Measurements from ENCODE around the gene SELENON.

SELENON gene

DNA sequence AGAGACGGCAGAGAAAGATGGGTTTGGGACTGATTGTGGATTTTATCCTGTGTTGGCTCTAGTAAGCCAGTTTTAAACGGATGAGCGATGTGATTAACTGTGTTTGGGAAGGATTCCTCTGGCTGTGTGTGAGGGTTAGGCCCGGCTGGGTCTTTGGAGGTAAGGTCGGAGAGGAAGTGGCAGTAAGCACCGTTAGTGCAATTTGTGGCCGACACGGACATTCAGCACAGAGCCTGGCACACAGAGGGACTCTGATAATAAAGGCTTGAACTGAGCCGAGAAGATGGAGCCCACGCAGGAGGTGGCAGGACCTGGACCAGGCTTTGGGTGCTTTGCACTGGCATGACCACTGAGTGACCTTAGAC, 21.1 kb downstream of the SELENON start:
- H3K79me2 ChIP-seq (ENCODE audit: insufficient read depth, low read depth), result no peaks in the 10 kb centered on the region
- H3K4me1 ChIP-seq (ENCODE audit: low read depth, poor library complexity, severe bottlenecking), result peaks cover 29% of the 10 kb centered on the region
- no peaks in the 10 kb centered on the region for H4K20me1 ChIP-seq (ENCODE audit: insufficient read depth)
- no peaks in the 10 kb centered on the region for H3K27me3 ChIP-seq (ENCODE audit: insufficient read depth, low read depth)
- H3K36me3 ChIP-seq (ENCODE audit: insufficient read depth), result no peaks in the 10 kb centered on the region
- TF ChIP-seq, protein P1, sequence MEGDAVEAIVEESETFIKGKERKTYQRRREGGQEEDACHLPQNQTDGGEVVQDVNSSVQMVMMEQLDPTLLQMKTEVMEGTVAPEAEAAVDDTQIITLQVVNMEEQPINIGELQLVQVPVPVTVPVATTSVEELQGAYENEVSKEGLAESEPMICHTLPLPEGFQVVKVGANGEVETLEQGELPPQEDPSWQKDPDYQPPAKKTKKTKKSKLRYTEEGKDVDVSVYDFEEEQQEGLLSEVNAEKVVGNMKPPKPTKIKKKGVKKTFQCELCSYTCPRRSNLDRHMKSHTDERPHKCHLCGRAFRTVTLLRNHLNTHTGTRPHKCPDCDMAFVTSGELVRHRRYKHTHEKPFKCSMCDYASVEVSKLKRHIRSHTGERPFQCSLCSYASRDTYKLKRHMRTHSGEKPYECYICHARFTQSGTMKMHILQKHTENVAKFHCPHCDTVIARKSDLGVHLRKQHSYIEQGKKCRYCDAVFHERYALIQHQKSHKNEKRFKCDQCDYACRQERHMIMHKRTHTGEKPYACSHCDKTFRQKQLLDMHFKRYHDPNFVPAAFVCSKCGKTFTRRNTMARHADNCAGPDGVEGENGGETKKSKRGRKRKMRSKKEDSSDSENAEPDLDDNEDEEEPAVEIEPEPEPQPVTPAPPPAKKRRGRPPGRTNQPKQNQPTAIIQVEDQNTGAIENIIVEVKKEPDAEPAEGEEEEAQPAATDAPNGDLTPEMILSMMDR (conservative IDR thresholded peaks at IDR 0.05; ENCODE audit: low read depth, low read length), result no peak
- no peak overlapping the region for H3K27ac ChIP-seq
- peak overlapping the region; percentile 65 for H3K4me2 ChIP-seq
- H3K9ac ChIP-seq, result peak overlapping the region; percentile 78; the same call in 1 of the 2 replicates
- peak overlapping the region; percentile 72 for H3K4me3 ChIP-seq (IDR thresholded peaks at IDR 0.05; ENCODE audit: insufficient read depth, low read depth, low read length)
- peak overlapping the region; percentile 93 for H2AFZ ChIP-seq (ENCODE audit: low read depth)

DNA sequence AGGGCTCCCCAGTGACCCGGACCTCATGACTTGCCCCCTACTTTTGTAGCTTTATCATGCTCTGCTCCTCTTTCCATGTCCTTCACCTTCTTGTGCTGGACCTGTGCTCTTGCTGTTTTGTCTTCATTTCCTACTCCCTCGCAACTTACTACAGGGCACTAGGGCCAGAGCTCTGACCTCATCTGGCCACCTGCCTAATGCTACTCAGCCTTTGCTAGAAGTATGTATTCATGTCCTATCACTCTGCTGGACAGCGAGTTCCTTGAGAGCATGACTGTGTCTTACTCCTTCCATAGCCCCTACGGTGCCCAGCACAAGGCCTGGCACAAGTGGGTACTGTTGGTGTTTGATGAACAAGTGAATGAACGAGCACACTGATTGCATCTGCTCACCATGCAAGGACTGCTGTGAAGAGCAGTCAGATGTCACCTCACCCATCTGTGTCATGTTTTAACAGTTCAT, 21.7 kb downstream of the SELENON start:
- Histone ChIP-seq H4K20me1 (ENCODE audit: insufficient read depth) (no peaks in the 10 kb centered on the region), H3K36me3 (ENCODE audit: insufficient read depth) (no peaks in the 10 kb centered on the region), H3K27me3 (ENCODE audit: insufficient read depth, low read depth) (no peaks in the 10 kb centered on the region), H3K4me3 (IDR thresholded peaks at IDR 0.05; ENCODE audit: insufficient read depth, low read depth, low read length) (no peak overlapping the region), H3K4me1 (ENCODE audit: low read depth, poor library complexity, severe bottlenecking) (peaks cover 29% of the 10 kb centered on the region), H3K9ac (peak overlapping the region; percentile 78; the same call in 1 of the 2 replicates), H3K27ac (no peak overlapping the region), H3K79me2 (ENCODE audit: insufficient read depth, low read depth) (no peaks in the 10 kb centered on the region), H3K4me2 (peak overlapping the region; percentile 65; the same call in 1 of the 2 replicates), H2AFZ (ENCODE audit: low read depth) (no peak overlapping the region)
- TF ChIP-seq, protein P1 (conservative IDR thresholded peaks at IDR 0.05; ENCODE audit: low read depth, low read length), result no peak

DNA sequence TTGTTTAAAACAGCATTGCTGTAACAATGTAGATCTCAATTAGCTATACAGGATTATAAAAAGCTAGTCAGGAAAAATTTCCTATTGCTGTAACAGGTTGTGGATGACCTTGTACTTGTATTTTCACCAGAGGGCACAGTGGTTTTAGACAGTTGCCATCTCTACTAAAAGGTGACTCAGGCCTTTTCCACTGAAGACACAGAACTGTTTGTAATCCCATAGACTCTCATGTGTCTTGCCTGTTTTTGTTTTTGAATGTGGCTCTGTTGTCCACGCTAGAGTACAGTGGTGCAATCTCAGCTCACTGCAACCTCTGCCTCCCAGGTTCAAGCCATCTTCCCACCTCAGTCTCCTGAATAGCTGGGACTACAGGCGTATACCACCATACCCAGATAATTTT, 25.6 kb downstream of the SELENON start:
- Histone ChIP-seq H3K4me2 (no peak overlapping the region), H3K79me2 (ENCODE audit: insufficient read depth, low read depth) (no peaks in the 10 kb centered on the region), H3K36me3 (ENCODE audit: insufficient read depth) (no peaks in the 10 kb centered on the region), H3K27me3 (ENCODE audit: insufficient read depth, low read depth) (no peaks in the 10 kb centered on the region), H3K9ac (no peak overlapping the region), H3K4me1 (ENCODE audit: low read depth, poor library complexity, severe bottlenecking) (peaks cover 21% of the 10 kb centered on the region), H4K20me1 (ENCODE audit: insufficient read depth) (no peaks in the 10 kb centered on the region), H2AFZ (ENCODE audit: low read depth) (no peak overlapping the region), H3K4me3 (IDR thresholded peaks at IDR 0.05; ENCODE audit: insufficient read depth, low read depth, low read length) (no peak overlapping the region), H3K27ac (no peak overlapping the region)
- TF ChIP-seq, protein P1 (conservative IDR thresholded peaks at IDR 0.05; ENCODE audit: low read depth, low read length), result no peak

DNA sequence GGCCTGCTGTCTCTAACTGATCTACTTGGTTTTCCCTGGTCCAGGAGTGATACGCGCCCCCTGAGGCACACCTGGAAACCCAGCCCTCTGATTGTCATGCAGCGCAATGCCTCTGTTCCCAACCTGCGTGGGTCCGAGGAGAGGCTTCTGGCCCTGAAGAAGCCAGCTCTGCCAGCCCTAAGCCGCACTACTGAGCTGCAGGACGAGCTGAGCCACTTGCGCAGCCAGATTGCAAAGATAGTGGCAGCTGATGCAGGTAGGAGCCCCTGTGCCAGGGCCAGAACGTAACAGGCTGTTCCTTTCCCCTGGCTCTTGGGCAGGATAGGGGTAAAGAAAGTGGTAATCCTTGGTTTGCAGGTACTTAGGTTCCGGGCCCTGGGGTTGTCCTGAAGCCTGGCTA, 26.6 kb downstream of the SELENON start:
- Histone ChIP-seq H3K36me3 (ENCODE audit: insufficient read depth) (no peaks in the 10 kb centered on the region), H3K79me2 (ENCODE audit: insufficient read depth, low read depth) (no peaks in the 10 kb centered on the region), H3K4me2 (no peak overlapping the region), H4K20me1 (ENCODE audit: insufficient read depth) (no peaks in the 10 kb centered on the region), H3K4me3 (IDR thresholded peaks at IDR 0.05; ENCODE audit: insufficient read depth, low read depth, low read length) (no peak overlapping the region), H3K27me3 (ENCODE audit: insufficient read depth, low read depth) (no peaks in the 10 kb centered on the region), H3K4me1 (ENCODE audit: low read depth, poor library complexity, severe bottlenecking) (peaks cover 15% of the 10 kb centered on the region), H3K9ac (no peak overlapping the region), H3K27ac (no peak overlapping the region), H2AFZ (ENCODE audit: low read depth) (no peak overlapping the region)
- TF ChIP-seq, protein P1 (conservative IDR thresholded peaks at IDR 0.05; ENCODE audit: low read depth, low read length), result no peak

All from KMS-11 (cell line).